ENCODE results near the gene SURF1.
"Not testable (repeated sequence)": the region's sequence is repeated elsewhere in the genome, so short reads cannot be mapped to it uniquely, and the experiment has no call there.

The SURF1 gene

DNA sequence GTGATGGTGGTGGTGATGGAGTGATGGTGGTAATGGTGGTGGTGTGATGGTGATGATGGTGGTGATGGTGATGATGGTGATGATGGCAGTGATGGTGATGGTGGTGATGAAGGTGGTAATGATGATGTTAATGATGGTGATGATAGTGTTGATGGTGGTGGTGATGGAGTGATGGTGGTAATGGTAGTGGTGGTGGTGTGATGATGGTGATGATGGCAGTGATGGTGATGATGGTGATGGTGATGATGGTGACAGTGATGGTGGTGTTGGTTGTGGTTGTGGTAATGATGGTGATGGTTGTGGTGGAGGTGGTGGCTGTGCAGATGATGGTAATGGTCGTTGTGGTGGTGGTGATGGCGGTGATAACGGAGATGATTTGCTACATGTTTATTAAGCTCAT, 27.2 kb upstream of the SURF1 start:
- no peak for DNase-seq (ENCODE audit: low read depth)

DNA sequence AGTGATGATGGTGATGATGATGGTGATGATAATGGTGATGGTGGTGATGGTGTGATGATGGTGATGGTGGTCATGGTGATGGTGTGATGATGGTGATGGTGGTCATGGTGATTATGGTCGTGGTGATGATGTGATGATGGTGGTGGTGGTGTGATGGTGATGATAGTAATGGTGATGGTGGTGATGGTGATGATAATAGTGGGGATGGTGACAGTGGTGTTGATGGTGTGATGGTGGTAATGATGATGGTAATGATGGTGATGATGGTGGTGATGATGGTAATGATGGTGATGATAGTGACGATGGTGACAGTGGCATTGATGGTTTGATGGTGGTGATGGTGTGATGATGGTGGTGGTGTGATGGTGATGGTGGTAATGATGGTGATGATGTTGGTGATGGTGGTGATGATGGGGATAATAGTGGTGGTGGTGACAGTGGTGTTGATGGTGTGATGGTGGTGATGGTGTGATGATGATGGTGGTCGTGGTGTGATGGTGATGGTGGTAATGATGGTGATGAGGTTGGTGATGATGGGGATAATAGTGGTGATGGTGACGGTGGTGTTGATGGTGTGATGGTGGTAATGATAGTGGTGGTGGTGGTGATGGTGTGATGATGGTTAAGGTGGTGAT, 26.3 kb upstream of the SURF1 start:
- no peak for DNase-seq (ENCODE audit: low read depth)

DNA sequence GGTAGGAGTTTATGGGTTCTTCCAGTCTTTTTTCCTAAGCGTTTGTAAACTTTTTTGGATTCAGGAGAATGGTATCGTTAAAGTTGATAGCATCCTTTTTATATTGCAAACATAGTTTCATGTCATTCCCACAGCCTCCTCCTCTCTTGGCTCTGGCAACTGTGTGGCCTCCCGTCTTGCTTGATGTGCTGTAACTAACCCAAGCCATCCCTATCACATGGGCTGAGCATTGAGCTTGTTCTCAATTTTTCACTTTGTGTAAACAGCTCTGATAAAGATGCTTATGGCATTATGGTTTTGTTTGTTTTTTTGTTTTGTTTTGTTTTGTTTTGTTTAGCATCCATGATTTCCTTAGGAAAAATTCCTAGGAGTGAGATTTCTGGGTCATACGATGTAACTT, 24.4 kb upstream of the SURF1 start:
- no peak for DNase-seq (ENCODE audit: low read depth)

DNA sequence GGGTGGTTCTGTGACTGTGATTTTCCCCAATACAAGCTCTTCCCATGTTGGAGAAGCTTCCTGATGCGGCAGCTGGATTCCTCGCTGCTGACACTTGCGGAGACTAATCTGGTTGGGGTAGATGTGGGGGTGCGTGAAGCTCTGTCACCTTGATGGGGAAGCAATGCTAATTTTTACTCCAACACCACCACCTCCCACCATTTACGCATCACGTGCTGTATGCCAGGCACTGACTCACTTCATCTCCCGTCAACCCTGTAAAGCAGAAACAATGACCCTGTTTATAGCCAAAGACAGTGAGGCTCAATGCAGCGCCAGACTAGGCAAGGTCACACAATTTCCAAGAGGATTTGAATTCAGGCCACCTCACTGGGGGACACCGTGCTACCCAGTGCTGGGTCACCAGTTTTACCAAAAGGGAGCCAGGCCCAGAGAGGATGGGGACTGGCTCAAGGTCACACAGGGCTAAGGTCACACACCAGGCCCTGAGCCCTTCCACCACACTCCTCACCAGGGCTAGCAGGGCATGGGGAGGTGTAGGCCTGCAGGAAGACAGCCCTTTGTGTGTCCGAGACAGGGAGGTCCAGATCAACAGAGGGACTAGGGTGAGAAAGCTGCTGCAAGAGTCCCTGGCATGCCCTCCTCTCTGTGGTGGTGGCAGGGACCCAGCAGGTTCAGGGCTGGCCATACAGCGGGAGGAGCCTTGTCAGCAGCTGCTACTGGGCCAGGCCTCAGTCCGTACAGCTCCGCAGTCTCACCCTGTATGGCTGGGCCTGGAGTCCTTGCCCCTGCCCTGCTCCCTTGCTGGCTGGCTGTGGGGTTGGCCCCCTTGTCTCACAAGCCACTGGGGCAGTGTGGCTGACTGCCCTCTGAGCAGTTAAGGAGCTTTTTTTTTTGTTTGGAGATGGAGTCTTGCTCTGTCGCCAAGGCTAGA, 23.1 kb upstream of the SURF1 start:
- DNase-seq (ENCODE audit: low read depth): no peak

DNA sequence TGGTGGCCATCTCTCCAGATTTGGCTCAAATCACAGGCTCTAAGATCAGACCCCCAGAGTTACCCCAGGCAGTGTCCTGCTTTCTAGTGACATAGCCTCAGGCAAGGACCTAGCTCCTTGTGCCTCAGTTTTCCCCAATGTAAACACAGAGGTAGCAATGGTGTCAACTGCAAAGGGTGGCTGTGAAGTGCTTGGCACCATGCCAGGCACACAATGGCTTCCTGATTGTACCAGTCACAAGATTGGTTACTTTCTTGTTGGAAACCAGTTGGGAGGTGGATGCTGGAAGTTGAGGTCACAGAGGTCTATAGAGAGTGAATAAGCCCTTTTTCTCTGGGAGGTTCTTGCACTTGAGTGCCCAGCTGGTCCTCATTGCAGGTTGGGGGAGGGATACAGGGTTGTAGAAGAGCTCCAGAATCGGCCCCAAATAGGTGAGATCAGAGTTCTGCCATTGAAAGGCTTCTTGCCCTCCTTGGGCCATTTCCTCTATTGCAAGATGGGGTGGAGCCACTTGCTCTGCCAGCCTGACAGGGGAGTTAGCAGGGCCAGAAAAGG, 22.2 kb upstream of the SURF1 start:
- DNase-seq (ENCODE audit: low read depth): no peak

DNA sequence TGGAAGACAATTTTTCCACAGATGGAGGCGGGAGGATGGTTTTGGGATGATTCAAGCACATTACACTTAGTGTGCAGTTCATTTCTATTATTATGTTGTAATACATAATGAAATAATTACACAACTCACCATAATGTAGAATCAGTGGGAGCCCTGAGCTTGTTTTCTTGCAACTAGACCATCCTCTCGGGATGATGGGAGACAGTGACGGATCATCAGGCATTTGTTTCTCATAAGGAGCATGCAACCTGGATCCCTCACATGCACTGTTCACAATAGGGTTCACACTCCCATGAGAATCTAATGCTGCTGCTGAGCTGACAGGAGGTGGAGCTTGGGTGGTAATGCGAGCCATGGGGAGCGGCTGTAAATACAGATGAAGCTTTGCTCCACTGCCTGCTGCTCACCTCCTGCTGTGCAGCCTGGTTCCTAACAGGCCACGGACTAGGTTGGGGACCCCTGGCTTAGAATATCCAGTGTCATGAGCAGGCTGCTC, 21.5 kb upstream of the SURF1 start:
- DNase-seq (ENCODE audit: low read depth): peak; percentile 69

DNA sequence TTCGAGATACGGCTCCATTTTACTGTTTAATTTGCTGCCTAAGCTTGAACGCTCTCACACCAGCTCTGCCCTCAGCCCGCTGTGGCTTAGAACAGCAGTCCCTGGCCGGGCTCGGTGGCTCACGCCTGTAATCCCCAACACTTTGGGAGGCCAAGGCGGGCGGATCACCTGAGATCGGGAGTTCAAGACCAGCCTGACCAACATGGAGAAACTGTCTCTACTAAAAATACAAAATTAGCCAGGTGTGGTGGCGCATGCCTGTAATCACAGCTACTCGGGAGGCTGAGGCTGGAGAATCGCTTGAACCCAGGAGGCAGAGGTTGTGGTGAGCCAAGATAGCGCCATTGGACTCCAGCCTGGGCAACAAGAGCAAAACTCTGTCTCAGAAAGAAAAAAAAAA, 21.0 kb upstream of the SURF1 start:
- DNase-seq (ENCODE audit: low read depth): not testable (repeated sequence)

DNA sequence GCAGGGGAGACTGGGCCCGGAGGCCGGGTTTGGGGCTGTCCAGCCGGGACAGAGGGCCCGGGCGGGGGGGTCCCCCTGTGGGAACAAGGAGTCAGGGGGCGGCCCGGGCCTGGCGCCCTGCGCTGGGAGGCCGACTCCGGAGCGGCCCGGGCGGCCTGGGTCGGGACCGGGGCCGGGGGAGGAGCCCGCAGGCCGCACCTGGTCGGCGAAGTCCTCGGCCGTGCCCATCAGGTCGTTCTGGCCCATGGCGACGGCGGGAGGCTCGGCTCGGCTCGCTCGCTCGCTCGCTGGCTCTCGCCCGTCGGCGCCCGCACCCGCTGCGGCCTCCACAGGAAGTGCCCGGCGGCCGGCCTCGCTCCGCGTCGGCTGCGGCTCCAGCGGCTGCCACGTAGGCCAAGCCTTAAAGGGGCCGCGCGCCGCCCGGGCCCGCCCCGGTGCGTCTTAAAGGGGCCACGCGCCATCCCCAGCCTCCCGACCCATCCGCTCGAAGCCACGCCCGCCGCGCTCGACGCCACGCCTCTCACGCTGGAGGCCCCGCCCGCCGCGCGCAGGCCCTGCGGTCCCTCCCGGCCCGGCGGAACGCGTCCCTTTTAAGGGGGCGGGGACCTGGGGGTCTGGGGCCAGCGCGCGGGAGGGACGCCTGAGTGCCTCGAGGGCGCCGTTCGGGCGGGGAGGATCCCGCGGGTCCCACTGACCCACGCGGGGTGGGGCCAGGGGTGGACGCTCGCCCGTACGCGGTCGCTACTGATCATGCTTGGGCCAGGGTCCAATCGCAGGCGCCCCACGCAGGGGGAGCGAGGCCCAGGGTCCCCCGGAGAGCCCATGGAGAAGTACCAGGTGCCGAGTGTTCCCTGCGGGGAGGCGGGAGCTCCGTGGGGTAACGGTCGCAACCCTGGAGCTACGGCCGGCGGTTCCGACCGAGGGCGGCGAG, 19.7 kb upstream of the SURF1 start, which contains the start of the genes STKLD1 and SURF4:
TSS of gene STKLD1 (plus strand) at position 643 of the 931 bp plus-strand sequence. CDS start at position 751, 108 bp downstream.
TSS of gene SURF4 (minus strand) at position 337 of the 931 bp plus-strand sequence. CDS start at position 246, 91 bp downstream.
- DNase-seq (ENCODE audit: low read depth): peak; percentile 96

DNA sequence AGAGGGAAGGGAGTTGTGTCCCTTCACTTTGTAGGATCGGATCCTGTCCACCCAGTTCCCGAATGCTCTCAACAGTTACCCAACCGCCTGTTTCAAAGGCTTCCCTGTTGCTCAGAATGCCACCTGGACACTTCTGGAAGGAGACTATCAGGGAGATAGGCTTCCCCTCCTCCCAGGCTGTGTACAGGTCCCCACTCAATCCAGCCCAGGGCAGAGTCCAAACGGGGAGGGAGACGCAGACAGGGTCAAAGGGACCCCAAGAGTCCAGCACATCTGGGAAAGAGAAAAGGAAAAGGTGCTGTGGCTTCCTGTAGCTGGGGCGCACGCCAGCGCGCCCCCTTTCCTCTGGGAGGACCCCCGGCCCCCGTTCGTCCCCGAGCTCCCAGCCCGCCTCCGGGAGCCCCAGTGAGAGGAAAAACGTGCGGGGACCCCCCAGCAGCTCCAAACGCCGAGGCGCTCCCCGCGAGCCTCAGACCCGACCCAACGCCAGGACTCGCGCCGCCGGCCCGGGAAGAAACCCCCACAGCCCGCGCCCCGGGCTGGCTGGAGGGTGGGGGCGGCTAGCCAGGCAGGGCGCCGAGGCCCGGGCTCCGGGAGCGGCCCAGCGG, 18.9 kb upstream of the SURF1 start:
- DNase-seq (ENCODE audit: low read depth): peak; percentile 54

DNA sequence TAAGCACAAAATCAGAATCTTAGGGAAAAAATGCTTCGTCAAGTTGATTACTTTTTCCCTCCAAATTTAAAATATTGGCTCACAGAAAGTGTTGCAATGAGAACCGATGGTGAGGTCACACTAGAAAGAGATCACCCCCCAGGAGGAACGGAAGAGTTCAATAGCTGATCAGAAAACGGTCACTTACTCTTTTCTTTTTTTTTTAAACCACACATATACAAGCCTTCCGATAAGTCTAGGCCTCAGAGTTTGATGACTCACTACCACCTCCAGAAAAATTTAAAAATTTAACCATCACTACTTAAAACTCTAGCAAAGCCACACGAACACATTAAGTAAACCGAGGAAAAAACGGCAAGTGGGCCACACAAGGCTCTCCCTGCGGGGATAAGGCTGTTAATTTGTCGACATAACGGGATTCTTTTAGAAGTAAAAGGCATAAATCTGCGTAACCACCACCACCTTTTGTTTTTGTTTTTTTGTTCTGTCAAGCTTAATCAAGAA, 18.4 kb upstream of the SURF1 start:
- peak; percentile 71 for DNase-seq (ENCODE audit: low read depth)

DNA sequence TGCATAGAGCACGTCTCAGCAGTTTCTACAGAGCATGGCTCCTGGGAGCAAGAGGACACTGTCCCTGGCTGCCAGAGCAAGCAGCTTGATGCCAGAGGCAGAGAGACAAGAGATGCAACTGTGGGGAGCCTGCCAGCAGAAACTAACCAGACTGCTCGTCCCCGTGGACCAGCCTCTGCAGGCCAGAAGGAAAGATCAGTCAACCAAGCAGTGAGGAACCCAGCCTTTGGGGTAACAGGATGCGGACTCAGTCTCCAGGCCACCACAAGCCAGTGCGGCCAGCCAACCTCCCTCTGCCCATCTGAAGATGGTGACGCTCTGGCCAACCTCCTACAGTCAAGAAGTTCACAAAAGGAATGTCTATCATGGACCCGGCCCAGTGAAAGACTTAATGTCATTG, 15.9 kb upstream of the SURF1 start:
- no peak for DNase-seq (ENCODE audit: low read depth)

DNA sequence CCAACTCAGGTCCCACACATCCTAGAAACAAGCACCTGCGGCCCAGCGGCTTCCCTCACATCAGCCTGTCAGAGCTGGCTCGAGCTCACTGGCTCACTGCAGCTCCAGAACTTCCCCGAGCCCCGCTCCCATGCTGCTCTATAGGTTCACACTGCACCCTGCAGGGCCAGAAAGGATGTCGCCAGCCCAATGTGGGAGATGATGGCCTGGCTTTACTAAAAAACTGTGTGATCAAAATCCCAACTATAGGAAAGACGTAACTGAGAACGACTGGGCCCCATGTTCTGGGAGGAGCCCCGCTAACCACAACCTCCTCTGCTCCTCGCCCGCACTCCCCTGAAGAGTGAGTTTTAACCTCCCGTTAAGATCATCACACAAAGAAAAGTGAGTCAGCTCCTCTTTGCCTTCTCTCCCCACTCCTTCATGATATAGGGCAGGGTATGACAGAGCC, 15.0 kb upstream of the SURF1 start:
- no peak for DNase-seq (ENCODE audit: low read depth)

DNA sequence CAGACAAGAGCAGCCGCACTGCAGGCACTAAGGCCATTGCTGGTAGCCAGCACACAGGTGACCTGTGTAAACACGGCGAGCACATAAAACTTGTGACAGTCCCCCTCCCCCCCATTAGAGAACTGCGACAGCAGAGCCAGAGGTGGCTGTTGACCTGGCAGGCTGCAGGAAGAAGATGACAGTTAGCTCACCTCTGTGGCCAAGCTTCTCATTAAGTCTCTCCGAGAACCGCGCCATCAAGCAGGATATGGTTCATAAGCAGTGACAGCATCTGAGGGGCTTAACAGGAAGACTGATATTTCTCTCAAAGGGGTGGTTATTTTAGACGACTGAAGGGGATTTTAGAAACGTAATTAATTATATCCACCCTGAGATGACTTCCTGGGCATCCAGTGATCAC, 14.4 kb upstream of the SURF1 start:
- DNase-seq (ENCODE audit: low read depth): no peak

DNA sequence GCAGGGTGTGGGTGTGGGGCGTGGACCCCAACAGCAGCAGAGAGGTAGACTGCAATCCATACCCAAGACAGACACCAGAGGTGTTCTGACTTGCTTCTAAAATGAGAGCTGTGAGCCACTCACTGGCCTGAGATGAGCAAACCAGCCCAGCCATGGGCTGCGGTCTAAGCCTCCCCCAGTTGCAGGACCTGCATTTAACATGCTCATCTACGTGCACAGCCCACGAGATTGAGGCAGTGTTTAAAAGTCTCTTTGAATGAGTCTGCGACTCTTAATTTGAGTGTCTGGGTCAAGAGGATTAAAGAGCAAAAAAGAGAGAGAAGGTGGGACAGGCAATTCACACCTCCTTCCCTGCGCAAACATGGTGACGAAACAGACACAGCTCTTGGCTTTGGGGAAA, 13.6 kb upstream of the SURF1 start:
- no peak for DNase-seq (ENCODE audit: low read depth)

DNA sequence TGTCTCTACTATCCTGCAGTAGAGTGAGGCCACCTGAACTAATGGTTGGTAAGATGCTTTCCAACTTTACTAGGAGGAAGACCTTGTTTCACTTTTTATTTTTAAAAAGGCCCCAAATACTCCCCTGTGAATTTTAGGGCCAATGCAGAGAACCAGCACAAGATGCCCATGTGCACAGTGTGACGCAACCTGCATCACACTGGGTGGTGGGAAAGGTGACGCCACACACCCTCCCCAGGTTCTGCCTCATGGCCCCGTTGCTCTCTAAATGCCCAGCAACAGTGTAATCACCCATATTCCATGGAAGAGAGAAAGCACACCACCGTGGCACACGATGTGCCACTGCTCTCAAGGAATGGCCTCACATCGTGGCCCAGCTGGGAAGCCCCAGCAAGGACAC, 13.1 kb upstream of the SURF1 start:
- no peak for DNase-seq (ENCODE audit: low read depth)

DNA sequence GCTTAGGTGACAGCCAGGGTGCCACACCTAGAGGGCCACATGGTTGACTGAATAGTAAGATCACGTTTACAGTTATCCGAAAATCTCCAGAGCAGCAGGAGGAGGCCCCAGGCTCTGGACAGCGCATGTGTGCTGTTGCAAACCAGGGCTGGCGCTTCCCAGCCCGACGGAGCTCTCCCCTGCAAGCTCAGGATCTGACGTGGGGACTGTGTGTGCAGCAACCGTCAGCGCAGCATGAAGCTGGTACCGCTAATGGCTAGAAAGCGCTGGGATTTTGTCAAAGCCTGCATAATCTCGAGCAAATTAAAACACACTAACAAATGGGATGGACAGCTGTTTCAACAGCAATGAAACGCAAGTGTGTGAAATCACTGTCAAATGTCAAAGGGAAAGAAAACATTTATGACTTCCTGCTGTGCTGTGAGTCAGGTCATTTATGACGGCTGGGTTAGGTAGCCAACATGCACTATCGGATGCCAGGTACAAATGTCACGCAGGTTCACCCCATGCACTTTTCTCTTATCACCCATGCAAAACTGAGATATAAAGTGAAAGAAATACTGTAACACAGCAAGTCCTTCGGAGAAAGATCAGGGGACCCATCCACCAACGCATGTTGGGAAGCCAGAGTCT, 12.1 kb upstream of the SURF1 start:
- DNase-seq (ENCODE audit: low read depth): no peak

DNA sequence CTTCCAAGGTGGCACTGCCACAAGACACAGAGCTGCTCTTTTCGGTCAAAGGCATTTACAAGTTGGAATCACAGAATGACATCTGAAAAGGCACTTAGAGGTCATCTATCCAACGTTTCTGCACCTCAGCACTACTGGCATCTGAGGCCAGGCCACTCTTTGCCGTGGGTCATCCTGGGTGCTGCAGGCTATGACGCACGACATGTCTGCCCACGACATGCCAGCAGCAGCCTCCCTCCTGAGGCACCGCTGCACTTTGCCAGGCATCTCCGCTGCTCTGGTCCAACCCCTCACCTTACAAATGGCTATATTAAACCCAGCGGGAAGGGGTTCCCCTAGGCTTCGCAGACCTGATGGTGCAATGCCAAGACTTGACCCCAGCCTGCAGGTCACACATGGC, 11.5 kb upstream of the SURF1 start:
- DNase-seq (ENCODE audit: low read depth): no peak

DNA sequence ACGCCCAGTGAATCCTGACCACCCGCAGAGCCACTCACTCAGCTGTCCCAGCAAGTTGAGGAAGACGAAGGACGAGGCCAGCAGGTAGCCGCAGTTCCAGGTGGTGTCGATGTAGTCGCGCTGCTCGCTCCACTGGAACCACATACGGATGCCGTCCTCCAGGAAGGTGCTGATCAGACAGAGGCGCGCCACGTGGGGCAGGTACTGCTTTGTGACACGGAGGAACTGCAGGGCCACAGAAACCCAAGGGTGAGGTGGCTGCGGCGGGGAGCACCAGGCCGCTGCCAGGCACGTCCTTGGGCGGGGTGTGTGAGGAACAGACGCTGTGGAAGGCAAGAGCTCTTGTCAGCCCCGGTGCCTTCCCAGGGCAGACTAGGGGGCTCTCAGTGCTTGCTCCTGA, 10.9 kb upstream of the SURF1 start:
- DNase-seq (ENCODE audit: low read depth): no peak

DNA sequence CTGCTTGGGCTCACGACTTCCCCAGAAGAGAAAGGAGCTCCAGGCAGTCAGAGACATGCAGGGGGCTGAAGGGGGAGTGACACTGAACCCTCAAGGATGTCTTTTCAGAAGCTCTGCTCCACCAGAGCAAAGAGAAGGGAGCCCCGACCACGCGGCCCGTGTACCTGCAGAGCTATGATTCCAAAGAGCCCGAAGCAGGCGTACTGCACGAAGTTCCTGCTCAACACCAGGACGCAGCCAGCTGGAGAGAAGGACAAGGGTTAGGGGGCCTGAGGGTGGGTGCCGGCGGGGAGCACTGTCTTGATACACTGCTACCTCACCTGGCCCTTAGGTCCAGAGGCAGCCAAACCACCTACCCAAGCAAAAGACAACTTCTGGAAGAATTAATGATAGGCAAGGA, 10.1 kb upstream of the SURF1 start:
- DNase-seq (ENCODE audit: low read depth): no peak

DNA sequence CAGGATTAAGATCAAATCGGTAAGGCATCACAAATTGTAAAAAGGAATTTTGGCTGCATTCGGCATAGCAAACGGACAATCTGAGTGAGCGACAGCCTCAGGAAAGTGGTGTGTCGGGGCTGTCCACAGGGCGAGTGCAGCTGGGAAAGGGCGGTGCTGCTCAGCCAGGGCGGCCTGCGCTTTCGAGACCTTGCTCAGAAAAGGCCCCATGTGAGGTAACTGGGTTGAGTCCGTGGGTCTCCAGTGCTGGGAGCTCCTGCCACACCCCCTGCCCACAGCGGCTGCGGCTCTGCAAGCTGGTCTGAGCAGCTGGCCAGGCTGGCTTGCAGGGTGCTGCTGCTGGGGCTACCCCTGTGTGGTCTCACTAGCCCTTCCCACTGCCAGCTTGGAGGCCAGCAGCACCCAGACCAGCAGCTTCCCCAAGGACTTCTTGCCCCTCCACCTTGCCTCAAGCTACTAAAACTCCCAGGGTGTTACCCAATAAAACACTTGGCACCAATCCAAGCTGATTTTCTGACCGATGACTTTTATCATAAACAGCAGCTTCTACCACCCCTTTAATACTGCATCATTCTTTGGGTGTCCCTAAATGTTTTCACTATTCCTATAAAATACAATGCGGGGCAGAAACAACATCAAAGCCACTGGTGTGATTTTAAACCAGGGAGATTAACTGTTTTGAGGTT, 6.2 kb upstream of the SURF1 start:
- DNase-seq (ENCODE audit: low read depth): peak; percentile 18

All from EH (cell line).